OCI-LY7 (cell line): ENCODE data around the gene INTS1. TPM values are rescaled to one million over a fixed set of nuclear protein-coding genes. Genes with fewer than 3 reads are reported as not detected.

Source experiments
- BruUV-seq: library from RNA; stranded (reverse); fragments of 400-500 nt; replicated peaks from 2 replicates; lab custom pipeline; 2021; lab: Mats Ljungman, UMichigan
- CTCF ChIA-PET: fragments of 300-600 bp; sonication (Branson Sonifier 250); formaldehyde crosslinking; loops from one replicate; lab custom pipeline; 2022; ENCODE audit warnings: antibody characterized with exemption; ENCODE audit not compliant: unreplicated experiment; lab: Charles Lee
- POLR2A ChIA-PET: fragments of 300-600 bp; sonication (Branson Sonifier 250); formaldehyde crosslinking; loops from one replicate; lab custom pipeline; 2022; ENCODE audit warnings: antibody characterized with exemption; lab: Charles Lee
- DNase-seq: peaks from one replicate; pipeline ENCODE4 v3.0.0-alpha.2; 2015; ENCODE audit warnings: low spot score
- H2AFZ ChIP-seq: fragments of 200-600 bp; sonication (generic), shearing (Covaris generic); 2 replicates; pipeline ENCODE4 v1.6.1; 2014; ENCODE audit warnings: mild to moderate bottlenecking, antibody characterized with exemption, low read length, moderate library complexity
- H3K27ac ChIP-seq: fragments of 200-600 bp; sonication (generic); 2 replicates; pipeline ENCODE4 v1.5.1; 2014; ENCODE audit warnings: mixed run types, low read depth, mild to moderate bottlenecking, moderate library complexity, low read length, inconsistent platforms; ENCODE audit not compliant: poor library complexity, severe bottlenecking
- H3K36me3 ChIP-seq: fragments of 200-600 bp; sonication (generic); 2 replicates; pipeline ENCODE4 v1.6.1; 2014; ENCODE audit warnings: mild to moderate bottlenecking, antibody characterized with exemption, low read length, moderate library complexity, mixed read lengths; ENCODE audit not compliant: insufficient read depth
- H3K4me1 ChIP-seq: fragments of 200-600 bp; sonication (generic); 2 replicates; pipeline ENCODE4 v1.5.1; 2014; ENCODE audit warnings: mild to moderate bottlenecking, low read length; ENCODE audit not compliant: insufficient read depth, poor library complexity, severe bottlenecking
- H3K4me2 ChIP-seq: fragments of 200-600 bp; sonication (generic); 2 replicates; pipeline ENCODE4 v1.6.1; 2014; ENCODE audit warnings: mild to moderate bottlenecking, low read length
- H3K4me3 ChIP-seq: fragments of 200-600 bp; sonication (generic); 2 replicates; pipeline ENCODE4 v1.5.1; 2014; ENCODE audit warnings: mild to moderate bottlenecking, low read depth, low read length; ENCODE audit not compliant: poor library complexity, severe bottlenecking
- H3K79me2 ChIP-seq: fragments of 200-600 bp; sonication (generic); 2 replicates; pipeline ENCODE4 v1.6.1; 2016; ENCODE audit warnings: low read depth, mild to moderate bottlenecking, low read length, moderate library complexity, mixed read lengths; ENCODE audit not compliant: insufficient read depth
- H3K9me2 ChIP-seq: fragments of 200-600 bp; sonication (generic); 2 replicates; pipeline ENCODE4 v1.6.1; 2016; ENCODE audit warnings: mild to moderate bottlenecking, low read length, mixed read lengths; ENCODE audit not compliant: insufficient read depth
- H3K9me3 ChIP-seq: fragments of 200-600 bp; sonication (generic); 2 replicates; pipeline ENCODE4 v1.6.1; 2014; ENCODE audit warnings: mild to moderate bottlenecking, mixed run types, low read length, mixed read lengths
- H4K20me1 ChIP-seq: fragments of 200-600 bp; sonication (generic); 2 replicates; pipeline ENCODE4 v1.6.1; 2014; ENCODE audit warnings: mild to moderate bottlenecking, antibody characterized with exemption, low read length, moderate library complexity, mixed read lengths; ENCODE audit not compliant: insufficient read depth
- EZH2phosphoT487 ChIP-seq: fragments of 200-600 bp; sonication (generic); IDR thresholded peaks from 2 replicates; pipeline ENCODE4 v1.6.1; 2018; ENCODE audit warnings: low read depth, borderline replicate concordance, mild to moderate bottlenecking, mixed run types, antibody characterized with exemption, low read length, moderate library complexity, mixed read lengths
- intact Hi-C: fragments of 100-400 bp; cut with micrococcal nuclease; formaldehyde crosslinking; loops from one replicate; pipeline ENCODE4 v1.10.0; 2022; ENCODE audit not compliant: unreplicated experiment
- total RNA-seq, 2 experiments: library from RNA; depleted of rRNA in 1 of 2; stranded (reverse); fragments of >200 nt in 1 of 2; shearing (Covaris generic) in 1 of 2; gene quantifications; 2 replicates each; pipeline ENCODE4 v1.2.3, GENCODE V29; 2014 to 2022
- TF ChIP-seq, protein P1 (sequence below): fragments of 200-600 bp; sonication (generic); conservative IDR thresholded peaks from 2 replicates; pipeline ENCODE4 v1.5.1; 2014; ENCODE audit warnings: mild to moderate bottlenecking, antibody characterized with exemption, low read length, moderate library complexity, mixed read lengths

The INTS1 gene
- total RNA-seq, 2 experiments from 2014 or later: 83.6 to 188 TPM

DNA sequence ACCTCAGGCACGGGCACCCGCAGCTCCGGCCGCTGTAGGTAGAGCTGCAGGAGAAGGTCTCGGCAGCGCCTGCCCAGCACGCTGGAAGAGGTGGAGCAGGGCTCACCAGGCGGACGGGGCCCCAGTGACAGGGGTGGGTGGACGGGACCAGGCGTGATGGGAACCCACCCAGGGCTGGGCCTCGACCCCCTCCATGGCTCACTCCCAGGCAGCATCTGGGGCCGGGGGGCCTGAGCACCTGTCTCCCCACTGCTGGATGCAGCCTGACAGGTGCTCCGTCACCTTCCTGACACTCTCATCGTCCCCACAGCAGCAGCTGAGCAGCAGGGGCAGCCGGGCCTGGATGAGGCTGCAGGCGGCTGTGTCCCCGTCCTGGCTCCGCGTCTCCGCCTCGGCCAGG lies 28.2 kb downstream of the INTS1 start:
- CTCF ChIA-PET: no interaction called here
- intact Hi-C loops: no loop called here
- H2AFZ ChIP-seq: no peak overlapping the region
- no peaks in the 10 kb centered on the region for H3K9me2 ChIP-seq
- H3K36me3 ChIP-seq: peaks cover 81% of the 10 kb centered on the region
- peaks cover 5% of the 10 kb centered on the region for H3K4me1 ChIP-seq
- no TSS peak for BruUV-seq
- H4K20me1 ChIP-seq: no peaks in the 10 kb centered on the region
- no peaks in the 10 kb centered on the region for H3K79me2 ChIP-seq
- H3K4me3 ChIP-seq: no peak overlapping the region
- TF ChIP-seq, protein P1, sequence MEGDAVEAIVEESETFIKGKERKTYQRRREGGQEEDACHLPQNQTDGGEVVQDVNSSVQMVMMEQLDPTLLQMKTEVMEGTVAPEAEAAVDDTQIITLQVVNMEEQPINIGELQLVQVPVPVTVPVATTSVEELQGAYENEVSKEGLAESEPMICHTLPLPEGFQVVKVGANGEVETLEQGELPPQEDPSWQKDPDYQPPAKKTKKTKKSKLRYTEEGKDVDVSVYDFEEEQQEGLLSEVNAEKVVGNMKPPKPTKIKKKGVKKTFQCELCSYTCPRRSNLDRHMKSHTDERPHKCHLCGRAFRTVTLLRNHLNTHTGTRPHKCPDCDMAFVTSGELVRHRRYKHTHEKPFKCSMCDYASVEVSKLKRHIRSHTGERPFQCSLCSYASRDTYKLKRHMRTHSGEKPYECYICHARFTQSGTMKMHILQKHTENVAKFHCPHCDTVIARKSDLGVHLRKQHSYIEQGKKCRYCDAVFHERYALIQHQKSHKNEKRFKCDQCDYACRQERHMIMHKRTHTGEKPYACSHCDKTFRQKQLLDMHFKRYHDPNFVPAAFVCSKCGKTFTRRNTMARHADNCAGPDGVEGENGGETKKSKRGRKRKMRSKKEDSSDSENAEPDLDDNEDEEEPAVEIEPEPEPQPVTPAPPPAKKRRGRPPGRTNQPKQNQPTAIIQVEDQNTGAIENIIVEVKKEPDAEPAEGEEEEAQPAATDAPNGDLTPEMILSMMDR: no peak
- TF ChIP-seq EZH2phosphoT487: no peak
- H3K9me3 ChIP-seq: no peaks in the 10 kb centered on the region
- no peak overlapping the region for H3K27ac ChIP-seq
- POLR2A ChIA-PET: interaction anchor here (0.6 kb wide), 1 partner anchor 606 kb away, joined by 6 read pairs; no protein-coding TSS in a partner anchor
- no peak for DNase-seq
- no peak overlapping the region for H3K4me2 ChIP-seq

DNA sequence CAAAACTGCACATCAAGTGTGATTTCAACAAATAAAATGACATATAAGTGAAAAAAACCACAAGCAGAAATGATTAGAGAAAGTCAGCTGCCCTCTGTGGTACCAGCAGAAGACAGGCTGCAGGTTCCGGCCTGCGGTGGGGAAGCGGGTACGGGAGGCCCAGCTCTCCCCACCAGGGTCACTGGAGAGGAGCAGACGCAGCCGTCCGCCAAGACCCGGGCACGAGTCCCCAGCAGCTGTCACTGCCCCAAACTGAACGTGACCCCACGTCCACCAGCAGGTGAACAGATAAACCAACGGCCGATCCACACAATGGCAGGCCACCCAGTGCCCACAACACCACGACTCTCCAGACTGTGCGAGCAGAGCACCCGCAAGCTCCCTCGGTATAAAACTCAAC lies 28.8 kb downstream of the INTS1 start:
- Histone ChIP-seq H4K20me1 (no peaks in the 10 kb centered on the region), H3K79me2 (no peaks in the 10 kb centered on the region), H3K4me2 (no peak overlapping the region), H3K27ac (no peak overlapping the region), H3K36me3 (peaks cover 82% of the 10 kb centered on the region), H3K9me2 (no peaks in the 10 kb centered on the region), H3K9me3 (no peaks in the 10 kb centered on the region), H2AFZ (no peak overlapping the region), H3K4me1 (peaks cover 5% of the 10 kb centered on the region), H3K4me3 (no peak overlapping the region)
- no peak for TF ChIP-seq EZH2phosphoT487
- TF ChIP-seq, protein P1: no peak
- intact Hi-C loops: no loop called here
- DNase-seq: no peak
- ChIA-PET POLR2A (no interaction called here), CTCF (no interaction called here)
- no TSS peak for BruUV-seq

DNA sequence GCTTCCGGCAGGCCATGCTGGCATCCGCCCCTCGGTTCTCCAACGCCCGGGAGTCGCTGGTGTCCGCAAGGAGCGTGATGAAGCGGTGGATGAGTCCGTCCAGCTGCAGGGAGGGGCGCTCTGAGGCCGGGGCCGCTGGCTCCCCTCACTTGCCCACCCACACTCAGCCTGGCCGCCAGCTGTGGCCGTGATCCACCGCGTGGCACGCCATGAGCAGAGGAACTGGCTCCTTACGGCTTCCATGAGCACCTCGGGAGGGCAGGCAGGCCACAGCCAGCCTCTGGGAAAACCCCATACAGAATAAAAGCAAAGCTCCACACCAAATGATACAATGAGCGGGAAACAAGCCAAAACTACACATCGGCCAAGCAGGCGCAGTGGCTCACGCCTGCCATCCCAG lies 29.5 kb downstream of the INTS1 start:
- peaks cover 77% of the 10 kb centered on the region for H3K36me3 ChIP-seq
- intact Hi-C loops: no loop called here

More for the DNA sequence above, 29.5 kb downstream of the INTS1 start:
- no peak for DNase-seq
- no peak overlapping the region for H3K27ac ChIP-seq
- H3K4me1 ChIP-seq: peaks cover 5% of the 10 kb centered on the region
- TF ChIP-seq, protein P1: no peak
- TF ChIP-seq EZH2phosphoT487: no peak
- no peak overlapping the region for H2AFZ ChIP-seq
- H4K20me1 ChIP-seq: no peaks in the 10 kb centered on the region
- no TSS peak for BruUV-seq
- no peaks in the 10 kb centered on the region for H3K79me2 ChIP-seq
- H3K4me2 ChIP-seq: no peak overlapping the region
- no peak overlapping the region for H3K4me3 ChIP-seq
- CTCF ChIA-PET: no interaction called here
- H3K9me2 ChIP-seq: no peaks in the 10 kb centered on the region
- no peaks in the 10 kb centered on the region for H3K9me3 ChIP-seq
- POLR2A ChIA-PET: no interaction called here
